ENCODE data around the gene APOBR.

DNA sequence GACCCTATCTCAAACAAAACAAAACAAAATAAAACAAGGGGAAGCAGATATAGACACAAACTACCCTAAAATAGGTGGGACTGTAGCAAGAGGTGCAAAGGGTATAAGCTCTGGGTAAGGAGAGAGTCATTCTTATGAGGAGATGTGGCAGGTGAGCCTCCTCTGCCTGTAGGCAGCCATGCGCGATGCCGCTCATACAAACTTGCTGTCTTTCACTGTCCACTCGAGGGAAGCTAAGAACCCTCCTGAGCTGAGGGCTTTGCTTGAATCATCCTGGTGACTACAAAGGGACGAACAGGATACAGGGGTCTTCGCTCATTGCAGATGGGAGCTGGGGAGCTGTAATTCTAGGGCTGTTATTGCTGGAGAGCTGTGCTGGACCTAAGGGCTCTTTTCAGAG is 27.0 kb downstream of the APOBR start:
- no peak for TF ChIP-seq CTCF (IDR thresholded peaks at IDR 0.05)
- TF ChIP-seq POLR2A (IDR thresholded peaks at IDR 0.05) = no peak
